Measurements from ENCODE around the gene GJD2. TPM values are rescaled to one million over a fixed set of nuclear protein-coding genes. Genes with fewer than 3 reads are reported as not detected.
A peak's percentile ranks its signal among the peaks of the same experiment; 100 is the strongest.

GJD2 gene
- polyA plus RNA-seq, 1 experiment = not detected

GRCh38 chr15:34799149-34800101 is 44.6 kb upstream of the GJD2 start:
- POLR2A ChIA-PET = no interaction called here
- Histone ChIP-seq H3K27me3 (ENCODE audit: control insufficient read depth, insufficient read depth, low read length) (peaks cover 2% of the 10 kb centered on the region; the same call in 1 of the 2 replicates), H3K36me3 (ENCODE audit: control insufficient read depth, insufficient read depth, low read length) (no peaks in the 10 kb centered on the region), H3K4me3 (ENCODE audit: low read depth, low read length) (no peak overlapping the region)
- no peak for DNase-seq (ENCODE audit: low read depth)
- TF ChIP-seq CTCF (IDR thresholded peaks at IDR 0.05; ENCODE audit: insufficient read depth, low read depth, low read length) = no peak
- CTCF ChIA-PET = interaction anchor here (0.9 to 1.3 kb wide), 2 partner anchors 12 to 91 kb away, joined by 3 to 4 read pairs; no protein-coding TSS in a partner anchor

- Histone ChIP-seq H3K27me3 (ENCODE audit: control insufficient read depth, insufficient read depth, low read length) (peaks cover 3% of the 10 kb centered on the region; the same call in 1 of the 2 replicates), H3K4me3 (ENCODE audit: low read depth, low read length) (no peak overlapping the region), H3K36me3 (ENCODE audit: control insufficient read depth, insufficient read depth, low read length) (no peaks in the 10 kb centered on the region)
- TF ChIP-seq CTCF (IDR thresholded peaks at IDR 0.05; ENCODE audit: insufficient read depth, low read depth, low read length) = no peak
- no peak for DNase-seq (ENCODE audit: low read depth)
- CTCF ChIA-PET = no interaction called here
- POLR2A ChIA-PET = no interaction called here
Measured at GRCh38 chr15:34796847-34797435, 42.1 kb upstream of the GJD2 start.

GRCh38 chr15:34795267-34796081 is 40.7 kb upstream of the GJD2 start, which contains the start of gene ACTC1:
TSS of gene ACTC1 (minus strand) at chr15:34795549. CDS start at chr15:34794808, 741 bp downstream.
- POLR2A ChIA-PET = no interaction called here
- TF ChIP-seq CTCF (IDR thresholded peaks at IDR 0.05; ENCODE audit: insufficient read depth, low read depth, low read length) = peak; percentile 28; the same call in 1 of the 2 replicates
- CTCF ChIA-PET = interaction anchor here (0.7 kb wide), 1 partner anchor 11 kb away, joined by 3 read pairs; no protein-coding TSS in a partner anchor
- Histone ChIP-seq H3K4me3 (ENCODE audit: low read depth, low read length) (peak within 1 kb of the TSS; percentile 31), H3K36me3 (ENCODE audit: control insufficient read depth, insufficient read depth, low read length) (no peaks in the 10 kb centered on the region), H3K27me3 (ENCODE audit: control insufficient read depth, insufficient read depth, low read length) (peaks cover 3% of the 10 kb centered on the region; the same call in 1 of the 2 replicates)
- DNase-seq (ENCODE audit: low read depth) = no peak

GRCh38 chr15:34794590-34795206 is 39.9 kb upstream of the GJD2 start:
- no peak for DNase-seq (ENCODE audit: low read depth)
- POLR2A ChIA-PET = no interaction called here
- CTCF ChIA-PET = no interaction called here
- TF ChIP-seq CTCF (IDR thresholded peaks at IDR 0.05; ENCODE audit: insufficient read depth, low read depth, low read length) = no peak
- no peaks in the 10 kb centered on the region for H3K36me3 ChIP-seq (ENCODE audit: control insufficient read depth, insufficient read depth, low read length)
- no peak overlapping the region for H3K4me3 ChIP-seq (ENCODE audit: low read depth, low read length)
- H3K27me3 ChIP-seq (ENCODE audit: control insufficient read depth, insufficient read depth, low read length) = peaks cover 3% of the 10 kb centered on the region; the same call in 1 of the 2 replicates

Data from BJ (cell line).